A172 (cell line): ENCODE data around the gene SMARCD3. TPM values are rescaled to one million over a fixed set of nuclear protein-coding genes. Genes with fewer than 3 reads are reported as not detected.

Source experiments
- DNase-seq: peaks from one replicate; pipeline ENCODE4 v3.0.0-alpha.2; 2015; ENCODE audit warnings: low spot score
- total RNA-seq: library from RNA; depleted of rRNA; stranded (reverse); fragments of >200 nt; shearing (Covaris generic); gene quantifications from 2 replicates; pipeline ENCODE4 v1.2.3, GENCODE V29; 2014

Gene SMARCD3
- total RNA-seq, 1 experiment from 2014 or later, result 26.7 TPM

- DNase-seq, result no peak
Observed at GRCh38 chr7:151210087-151210854, 38.2 kb downstream of the SMARCD3 start, which contains the start of gene H2BK1. TSS of gene H2BK1 (minus strand) at chr7:151210488. CDS start at chr7:151210318, 170 bp downstream.

- DNase-seq, result no peak
Observed at GRCh38 chr7:151209588-151209987, 38.9 kb downstream of the SMARCD3 start.

- DNase-seq, result no peak
Observed at GRCh38 chr7:151208253-151208862, 40.1 kb downstream of the SMARCD3 start.

- DNase-seq, result no peak
Observed at GRCh38 chr7:151207804-151208203, 40.7 kb downstream of the SMARCD3 start.

- no peak for DNase-seq
Observed at GRCh38 chr7:151207315-151207714, 41.2 kb downstream of the SMARCD3 start.

GRCh38 chr7:151206914-151207313, 41.6 kb downstream of the SMARCD3 start:
- peak; percentile 80 for DNase-seq

- no peak for DNase-seq
Observed at GRCh38 chr7:151205730-151206129, 42.8 kb downstream of the SMARCD3 start.

GRCh38 chr7:151204383-151205032, 44.0 kb downstream of the SMARCD3 start:
- DNase-seq, result no peak

GRCh38 chr7:151202836-151203235, 45.7 kb downstream of the SMARCD3 start:
- no peak for DNase-seq

GRCh38 chr7:151201751-151202150, 46.7 kb downstream of the SMARCD3 start:
- DNase-seq, result no peak

GRCh38 chr7:151201344-151201743, 47.1 kb downstream of the SMARCD3 start:
- DNase-seq, result no peak

GRCh38 chr7:151198945-151199848, 49.3 kb downstream of the SMARCD3 start:
- DNase-seq, result no peak

GRCh38 chr7:151197932-151198331, 50.6 kb downstream of the SMARCD3 start:
- DNase-seq, result no peak

- DNase-seq, result no peak
Observed at GRCh38 chr7:151195616-151196450, 52.7 kb downstream of the SMARCD3 start.

GRCh38 chr7:151194188-151194587, 54.3 kb downstream of the SMARCD3 start:
- DNase-seq, result no peak

- DNase-seq, result no peak
Observed at GRCh38 chr7:151193203-151193978, 55.1 kb downstream of the SMARCD3 start.

- no peak for DNase-seq
Observed at GRCh38 chr7:151192002-151192539, 56.4 kb downstream of the SMARCD3 start.

GRCh38 chr7:151191544-151191943, 57.0 kb downstream of the SMARCD3 start:
- no peak for DNase-seq

- DNase-seq, result no peak
Observed at GRCh38 chr7:151189038-151189437, 59.5 kb downstream of the SMARCD3 start.
